K562 (cell line): ENCODE measurements around the gene HOXC5. TPM values are rescaled to one million over a fixed set of nuclear protein-coding genes. Genes with fewer than 3 reads are reported as not detected.

Source experiments
- ARID2 ChIP-seq: fragments of 450-650 bp; IDR thresholded peaks from 2 replicates; pipeline ENCODE4 v1.6.1; 2017; ENCODE audit warnings: antibody characterized with exemption, mild to moderate bottlenecking
- CTBP1 ChIP-seq: fragments of 450-650 bp; IDR thresholded peaks from 2 replicates; pipeline ENCODE4 v1.6.1; 2016; ENCODE audit warnings: borderline replicate concordance
- KDM2B ChIP-seq: fragments of 250-450 bp; sonication (Bioruptor Pico); IDR thresholded peaks from 2 replicates; pipeline ENCODE4 v1.8.0; 2021; ENCODE audit warnings: mild to moderate bottlenecking, moderate library complexity
- NR3C1 ChIP-seq: sonication (generic); formaldehyde crosslinking; IDR thresholded peaks from 2 replicates; pipeline ENCODE4 v1.8.1; 2022; ENCODE audit warnings: missing genetic modification reagents
- RB1 ChIP-seq: fragments of 450-650 bp; IDR thresholded peaks from 2 replicates; pipeline ENCODE4 v1.6.1; 2017; ENCODE audit warnings: low read depth, mild to moderate bottlenecking
- YY1 ChIP-seq, 3 experiments: IDR thresholded peaks; 2 replicates each; pipeline ENCODE4 v1.6.1; 2011; ENCODE audit warnings: low read length in 2 of 3, mild to moderate bottlenecking in 2 of 3, moderate library complexity in 2 of 3, borderline replicate concordance in 1 of 3, control low read depth in 1 of 3, low read depth in 1 of 3; ENCODE audit not compliant: insufficient read depth in 3 of 3, insufficient replicate concordance in 2 of 3, control insufficient read depth in 1 of 3, insufficient read length in 1 of 3; ENCODE audit errors: extremely low read depth in 1 of 3
- ZNF609 ChIP-seq: sonication (generic); formaldehyde crosslinking; IDR thresholded peaks from 2 replicates; pipeline ENCODE4 v1.8.1; 2023; ENCODE audit warnings: missing genetic modification reagents, mild to moderate bottlenecking, borderline replicate concordance
- polyA plus RNA-seq, 8 experiments: library from polyadenylated mRNA; depleted of rRNA in 4 of 8; stranded (reverse) in 5 of 8; unstranded in 3 of 8; fragments of >200 nt; fragmentation: Nextera tagmentation in 2 of 8; fragmentation: Illumina TruSeq in 1 of 8; extraction: Ambion mirVana in 2 of 8; extraction: Trizol in 1 of 8; gene quantifications; 2 replicates each; pipeline versions ENCODE4 v1.2.1 to v1.2.3, GENCODE V29; 2011 to 2014; ENCODE audit warnings: inconsistent platforms in 1 of 8, missing spikeins in 1 of 8
- total RNA-seq, 7 experiments: library from RNA; depleted of rRNA in 6 of 7; stranded (reverse); fragments of >200 nt in 6 of 7; fragmentation: Illumina TruSeq in 2 of 7; extraction: Trizol in 2 of 7; gene quantifications; 2 replicates each; pipeline versions ENCODE4 v1.2.1 to v1.2.3, GENCODE V29; 2011 to 2021; ENCODE audit warnings: low replicate concordance in 1 of 7
- TF ChIP-seq, protein P1 (sequence below): sonication (generic); formaldehyde crosslinking; IDR thresholded peaks from 2 replicates; pipeline ENCODE4 v1.8.0; 2022; ENCODE audit warnings: mild to moderate bottlenecking, missing genetic modification reagents
- TF ChIP-seq, protein P2 (sequence below), 2 experiments: fragments of 250-450 bp in 1 of 2; fragments of 450-650 bp in 1 of 2; sonication (Bioruptor Pico) in 1 of 2; IDR thresholded peaks; 2 replicates each; pipeline versions ENCODE4 v1.6.1 to v1.8.0; 2016 to 2021; ENCODE audit warnings: mild to moderate bottlenecking in 2 of 2, moderate library complexity in 2 of 2, missing compliant biosample characterization in 1 of 2, missing genetic modification characterization in 1 of 2

The HOXC5 gene
- total and polyA plus RNA-seq, 9 of the 15 experiments (the other 6 are each of a cell fraction or from before 2014, with no cell fraction given) = 0.10 to 0.44 (median 0.18) TPM; not detected in 4

GRCh38 chr12:54005853-54006558 is 26.8 kb upstream of the HOXC5 start (continued):
- TF ChIP-seq ZNF609 (no peak), RB1 (peak; percentile 80; the same call in 1 of the 2 replicates), KDM2B (CRISPR knock-in tag) (0 out of 2 replicates have a peak, but pooled peaks have one; percentile 50), ARID2 (peak; percentile 88), YY1 (IDR thresholded peaks at IDR 0.05; ENCODE audit: borderline replicate concordance in 1 of 3, control insufficient read depth in 1 of 3, extremely low read depth in 1 of 3, insufficient read depth in 3 of 3, insufficient read length in 1 of 3, insufficient replicate concordance in 2 of 3, low read depth in 1 of 3, low read length in 2 of 3) (peak in 1 of 3 experiments; percentile 15), NR3C1 (CRISPR knock-in tag) (no peak), CTBP1 (peak; percentile 68; the same call in 1 of the 2 replicates)
- TF ChIP-seq, protein P1, sequence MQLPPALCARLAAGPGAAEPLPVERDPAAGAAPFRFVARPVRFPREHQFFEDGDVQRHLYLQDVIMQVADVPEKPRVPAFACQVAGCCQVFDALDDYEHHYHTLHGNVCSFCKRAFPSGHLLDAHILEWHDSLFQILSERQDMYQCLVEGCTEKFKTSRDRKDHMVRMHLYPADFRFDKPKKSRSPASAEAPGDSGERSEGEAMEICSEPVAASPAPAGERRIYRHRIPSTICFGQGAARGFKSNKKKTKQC (CRISPR knock-in tag) = 0 out of 2 replicates have a peak, but pooled peaks have one; percentile 59
- TF ChIP-seq, protein P2, sequence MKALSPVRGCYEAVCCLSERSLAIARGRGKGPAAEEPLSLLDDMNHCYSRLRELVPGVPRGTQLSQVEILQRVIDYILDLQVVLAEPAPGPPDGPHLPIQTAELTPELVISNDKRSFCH (CRISPR knock-in tag; IDR thresholded peaks at IDR 0.05) = no peak; the same call in 1 of the 2 replicates
- TF ChIP-seq, protein P2 (tag; IDR thresholded peaks at IDR 0.05) = no peak
